Caco-2 (cell line): ENCODE results near the gene ABL1. TPM values are rescaled to one million over a fixed set of nuclear protein-coding genes. Genes with fewer than 3 reads are reported as not detected.

ENCODE experiments used
- BruUV-seq: library from RNA; stranded (reverse); fragments of 400-500 nt; replicated peaks from 2 replicates; lab custom pipeline; 2021; lab: Mats Ljungman, UMichigan
- CTCF ChIA-PET: fragments of 300-600 bp; sonication (Branson Sonifier 250); formaldehyde crosslinking; loops from one replicate; lab custom pipeline; 2022; ENCODE audit warnings: antibody characterized with exemption; lab: Charles Lee
- POLR2A ChIA-PET: fragments of 300-600 bp; sonication (Branson Sonifier 250); formaldehyde crosslinking; loops from one replicate; lab custom pipeline; 2022; ENCODE audit warnings: antibody characterized with exemption; lab: Charles Lee
- DNase-seq, 2 experiments: peaks; one replicate each; pipeline versions ENCODE4 v3.0.0 to v3.0.0-alpha.2; 2020 to 2022
- H3K27me3 ChIP-seq: replicated peaks from 2 replicates; pipeline ENCODE4 v1.6.0; 2011; ENCODE audit warnings: low read length; ENCODE audit not compliant: control insufficient read depth, insufficient read depth
- H3K36me3 ChIP-seq: 2 replicates; pipeline ENCODE4 v1.5.1; 2011; ENCODE audit warnings: low read length; ENCODE audit not compliant: control insufficient read depth, insufficient read depth
- H3K4me1 ChIP-seq: fragments of 250-450 bp; sonication (Bioruptor Pico); 2 replicates; pipeline ENCODE4 v1.5.1; 2020; ENCODE audit warnings: mild to moderate bottlenecking
- H3K4me3 ChIP-seq: 2 replicates; pipeline ENCODE4 v1.5.1; 2011; ENCODE audit warnings: low read depth, mild to moderate bottlenecking, control low read depth, low read length
- H3K9me3 ChIP-seq: fragments of 250-450 bp; sonication (Bioruptor Pico); 2 replicates; pipeline ENCODE4 v1.5.1; 2020; ENCODE audit warnings: mild to moderate bottlenecking, moderate library complexity
- H3K27ac Mint-ChIP-seq: one replicate; pipeline ENCODE4 v1.8.0; 2022; ENCODE audit warnings: mixed read lengths; ENCODE audit not compliant: unreplicated experiment
- H3K27me3 Mint-ChIP-seq: one replicate; pipeline ENCODE4 v1.8.0; 2022; ENCODE audit warnings: mixed read lengths; ENCODE audit not compliant: insufficient read depth, unreplicated experiment
- H3K36me3 Mint-ChIP-seq: one replicate; pipeline ENCODE4 v1.8.0; 2022; ENCODE audit warnings: mild to moderate bottlenecking, mixed read lengths; ENCODE audit not compliant: insufficient read depth, unreplicated experiment
- H3K4me1 Mint-ChIP-seq: one replicate; pipeline ENCODE4 v1.8.0; 2022; ENCODE audit warnings: low read depth, mixed read lengths; ENCODE audit not compliant: unreplicated experiment
- H3K4me3 Mint-ChIP-seq: one replicate; pipeline ENCODE4 v1.8.0; 2022; ENCODE audit warnings: mild to moderate bottlenecking, moderate library complexity, mixed read lengths; ENCODE audit not compliant: unreplicated experiment
- H3K9me3 Mint-ChIP-seq: one replicate; pipeline ENCODE4 v1.8.0; 2022; ENCODE audit warnings: mixed read lengths; ENCODE audit not compliant: unreplicated experiment
- CTCF ChIP-seq, 2 experiments: fragments of 200-600 bp in 1 of 2; IDR thresholded peaks; 1 replicate in 1 of 2; 2 replicates in 1 of 2; pipeline versions ENCODE4 v1.5.1 to v1.8.0; 2011 to 2022; ENCODE audit warnings: antibody characterized with exemption in 1 of 2, control low read depth in 1 of 2, inconsistent platforms in 1 of 2, low read depth in 1 of 2, low read length in 1 of 2, mild to moderate bottlenecking in 1 of 2, moderate library complexity in 1 of 2; ENCODE audit not compliant: insufficient read depth in 1 of 2, severe bottlenecking in 1 of 2, unreplicated experiment in 1 of 2
- intact Hi-C: fragments of 100-400 bp; cut with micrococcal nuclease; formaldehyde crosslinking; loops from one replicate; pipeline ENCODE4 v1.10.0; 2022; ENCODE audit not compliant: unreplicated experiment
- total RNA-seq: library from RNA; stranded (reverse); gene quantifications from 2 replicates; pipeline ENCODE4 v1.2.3, GENCODE V29; 2022

Gene ABL1
- total RNA-seq, 1 experiment from 2014 or later = 55.2 TPM

- no peak for TF ChIP-seq CTCF (IDR thresholded peaks at IDR 0.05; ENCODE audit: insufficient read depth in 1 of 2, low read depth in 1 of 2, low read length in 1 of 2, severe bottlenecking in 1 of 2, unreplicated experiment in 1 of 2)
- BruUV-seq = no TSS peak
- intact Hi-C loops = loop anchor here (1.0 kb wide), 1 partner anchor 49 kb away; no protein-coding TSS in a partner anchor
- Mint-ChIP-seq H3K4me3 (no peak overlapping the region), H3K9me3 (no peaks in the 10 kb centered on the region), H3K36me3 (peaks cover 48% of the 10 kb centered on the region), H3K27me3 (peaks cover 1% of the 10 kb centered on the region), H3K4me1 (no peaks in the 10 kb centered on the region), H3K27ac (no peak overlapping the region)
- DNase-seq = no peak
- H3K4me3 ChIP-seq = no peak overlapping the region
- POLR2A ChIA-PET = interaction anchor here (0.9 kb wide), 1 partner anchor 105 kb away, joined by 3 read pairs; no protein-coding TSS in a partner anchor
- peaks cover 1% of the 10 kb centered on the region for H3K36me3 ChIP-seq
- CTCF ChIA-PET = interaction anchor here (1.0 kb wide), 1 partner anchor 40 kb away, joined by 4 read pairs; no protein-coding TSS in a partner anchor
- H3K27me3 ChIP-seq = no peaks in the 10 kb centered on the region
- no peaks in the 10 kb centered on the region for H3K9me3 ChIP-seq
- no peaks in the 10 kb centered on the region for H3K4me1 ChIP-seq
Measured at GRCh38 chr9:130892477-130893304, 57.6 kb downstream of the ABL1 start.

- CTCF ChIA-PET = interaction anchor here (1.0 to 1.1 kb wide), 2 partner anchors 39 to 153 kb away, joined by 3 to 4 read pairs; no protein-coding TSS in a partner anchor
- no peaks in the 10 kb centered on the region for H3K4me1 Mint-ChIP-seq
- intact Hi-C loops = loop anchor here (1.0 kb wide), 1 partner anchor 48 kb away; no protein-coding TSS in a partner anchor
- H3K4me3 Mint-ChIP-seq = no peak overlapping the region
- TF ChIP-seq CTCF (IDR thresholded peaks at IDR 0.05; ENCODE audit: insufficient read depth in 1 of 2, low read depth in 1 of 2, low read length in 1 of 2, severe bottlenecking in 1 of 2, unreplicated experiment in 1 of 2) = peak; percentile 8 to 55
- Histone ChIP-seq H3K27me3 (no peaks in the 10 kb centered on the region), H3K4me1 (no peaks in the 10 kb centered on the region), H3K9me3 (no peaks in the 10 kb centered on the region), H3K4me3 (no peak overlapping the region), H3K36me3 (peaks cover 1% of the 10 kb centered on the region)
- peaks cover 3% of the 10 kb centered on the region for H3K27me3 Mint-ChIP-seq
- H3K9me3 Mint-ChIP-seq = no peaks in the 10 kb centered on the region
- DNase-seq = peak in 1 of 2 experiments; percentile 41
- H3K36me3 Mint-ChIP-seq = peaks cover 40% of the 10 kb centered on the region
- no TSS peak for BruUV-seq
- POLR2A ChIA-PET = no interaction called here
- no peak overlapping the region for H3K27ac Mint-ChIP-seq
Measured at GRCh38 chr9:130893341-130894101, 58.5 kb downstream of the ABL1 start.

- ChIA-PET POLR2A (no interaction called here), CTCF (interaction anchor here (0.9 to 1.2 kb wide), 3 partner anchors 38 to 152 kb away, joined by 3 read pairs; no protein-coding TSS in a partner anchor)
- H3K27me3 Mint-ChIP-seq = peaks cover 5% of the 10 kb centered on the region
- H3K27ac Mint-ChIP-seq = no peak overlapping the region
- H3K4me1 Mint-ChIP-seq = no peaks in the 10 kb centered on the region
- intact Hi-C loops = no loop called here
- peaks cover 35% of the 10 kb centered on the region for H3K36me3 Mint-ChIP-seq
- no peak for TF ChIP-seq CTCF (IDR thresholded peaks at IDR 0.05; ENCODE audit: insufficient read depth in 1 of 2, low read depth in 1 of 2, low read length in 1 of 2, severe bottlenecking in 1 of 2, unreplicated experiment in 1 of 2)
- no peak overlapping the region for H3K4me3 Mint-ChIP-seq
- BruUV-seq = no TSS peak
- no peaks in the 10 kb centered on the region for H3K9me3 ChIP-seq
- no peaks in the 10 kb centered on the region for H3K27me3 ChIP-seq
- no peaks in the 10 kb centered on the region for H3K4me1 ChIP-seq
- no peak for DNase-seq
- no peak overlapping the region for H3K4me3 ChIP-seq
- H3K36me3 ChIP-seq = peaks cover 1% of the 10 kb centered on the region; the same call in 1 of the 2 replicates
- no peaks in the 10 kb centered on the region for H3K9me3 Mint-ChIP-seq
Measured at GRCh38 chr9:130894546-130894945, 59.5 kb downstream of the ABL1 start.
